H9 (cell line): ENCODE data around the gene TEK. TPM values are rescaled to one million over a fixed set of nuclear protein-coding genes. Genes with fewer than 3 reads are reported as not detected.

Experiments
- DNase-seq: peaks from one replicate; pipeline ENCODE4 v3.0.0-alpha.2; 2017
- H2AFZ ChIP-seq: one replicate; pipeline ENCODE4 v1.6.1; 2013; ENCODE audit warnings: mild to moderate bottlenecking, low read length, control low read depth, moderate library complexity
- H2AK5ac ChIP-seq: 2 replicates; pipeline ENCODE4 v1.6.1; 2013; ENCODE audit warnings: low read length, control low read depth, mixed read lengths; ENCODE audit not compliant: insufficient read length
- H2BK120ac ChIP-seq: one replicate; pipeline ENCODE4 v1.6.1; 2013; ENCODE audit warnings: low read depth, mild to moderate bottlenecking, low read length, control low read depth, inconsistent platforms; ENCODE audit not compliant: poor library complexity, severe bottlenecking
- H2BK12ac ChIP-seq: 2 replicates; pipeline ENCODE4 v1.6.1; 2013; ENCODE audit warnings: low read length, control low read depth, mixed read lengths, low read depth; ENCODE audit not compliant: insufficient read length
- H2BK15ac ChIP-seq: 2 replicates; pipeline ENCODE4 v1.6.1; 2013; ENCODE audit warnings: low read depth, low read length, control low read depth
- H2BK20ac ChIP-seq: one replicate; pipeline ENCODE4 v1.6.1; 2013; ENCODE audit warnings: low read depth, mild to moderate bottlenecking, low read length, control low read depth, inconsistent platforms; ENCODE audit not compliant: poor library complexity, severe bottlenecking
- H2BK5ac ChIP-seq: 2 replicates; pipeline ENCODE4 v1.6.1; 2013; ENCODE audit warnings: low read length, control low read depth, mixed read lengths; ENCODE audit not compliant: insufficient read length
- H3K14ac ChIP-seq: 2 replicates; pipeline ENCODE4 v1.6.1; 2013; ENCODE audit warnings: low read length, control low read depth; ENCODE audit not compliant: insufficient read depth
- H3K18ac ChIP-seq: 2 replicates; pipeline ENCODE4 v1.6.1; 2013; ENCODE audit warnings: low read depth, mild to moderate bottlenecking, mixed read lengths, low read length, control low read depth; ENCODE audit not compliant: insufficient read length
- H3K23ac ChIP-seq: 2 replicates; pipeline ENCODE4 v1.6.1; 2013; ENCODE audit warnings: low read length, control low read depth, mixed read lengths, low read depth; ENCODE audit not compliant: insufficient read length
- H3K23me2 ChIP-seq: 2 replicates; pipeline ENCODE4 v1.6.1; 2013; ENCODE audit warnings: low read depth, mild to moderate bottlenecking, mixed read lengths, low read length, control low read depth; ENCODE audit not compliant: insufficient read length, poor library complexity, severe bottlenecking
- H3K27ac ChIP-seq: 2 replicates; pipeline ENCODE4 v1.5.1; 2013; ENCODE audit warnings: low read length, control low read depth, mixed read lengths, low read depth; ENCODE audit not compliant: insufficient read length
- H3K27me3 ChIP-seq: 2 replicates; pipeline ENCODE4 v1.6.1; 2013; ENCODE audit warnings: low read length, control low read depth, inconsistent platforms; ENCODE audit not compliant: insufficient read depth
- H3K4ac ChIP-seq: 2 replicates; pipeline ENCODE4 v1.6.1; 2013; ENCODE audit warnings: low read depth, mild to moderate bottlenecking, control low read depth, inconsistent platforms, low read length, moderate library complexity
- H3K4me1 ChIP-seq: 2 replicates; pipeline ENCODE4 v1.6.1; 2013; ENCODE audit warnings: low read length, control low read depth, inconsistent platforms; ENCODE audit not compliant: insufficient read depth
- H3K4me2 ChIP-seq: 2 replicates; pipeline ENCODE4 v1.6.1; 2013; ENCODE audit warnings: low read length, control low read depth, mixed read lengths; ENCODE audit not compliant: insufficient read length, insufficient read depth
- H3K56ac ChIP-seq: 2 replicates; pipeline ENCODE4 v1.6.1; 2013; ENCODE audit warnings: low read depth, mild to moderate bottlenecking, mixed read lengths, low read length, control low read depth; ENCODE audit not compliant: insufficient read length
- H3K79me1 ChIP-seq: 2 replicates; pipeline ENCODE4 v1.6.1; 2013; ENCODE audit warnings: low read depth, mild to moderate bottlenecking, moderate library complexity, low read length, control low read depth, inconsistent platforms; ENCODE audit not compliant: insufficient read depth, poor library complexity, severe bottlenecking
- H3K79me2 ChIP-seq: 2 replicates; pipeline ENCODE4 v1.6.1; 2013; ENCODE audit warnings: low read length, control low read depth, inconsistent platforms; ENCODE audit not compliant: insufficient read depth
- H3K9ac ChIP-seq: 2 replicates; pipeline ENCODE4 v1.6.1; 2013; ENCODE audit warnings: low read length, control low read depth, mixed read lengths; ENCODE audit not compliant: insufficient read length; ENCODE audit errors: extremely low read depth
- H3K9me3 ChIP-seq: one replicate; pipeline ENCODE4 v1.6.1; 2013; ENCODE audit warnings: low read depth, low read length, inconsistent platforms; ENCODE audit not compliant: control insufficient read depth
- H3T11ph ChIP-seq: one replicate; pipeline ENCODE4 v1.6.1; 2013; ENCODE audit warnings: mild to moderate bottlenecking, low read length, control low read depth, inconsistent platforms
- H4K20me1 ChIP-seq: one replicate; pipeline ENCODE4 v1.6.1; 2013; ENCODE audit not compliant: control insufficient read depth, insufficient read length, insufficient read depth
- H4K5ac ChIP-seq: 2 replicates; pipeline ENCODE4 v1.6.1; 2013; ENCODE audit warnings: low read depth, mild to moderate bottlenecking, mixed read lengths, low read length, control low read depth; ENCODE audit not compliant: insufficient read length
- H4K8ac ChIP-seq: replicated peaks from 2 replicates; pipeline ENCODE4 v1.6.1; 2013; ENCODE audit warnings: low read length, control low read depth, mixed read lengths, low read depth; ENCODE audit not compliant: insufficient read length
- H4K91ac ChIP-seq: 2 replicates; pipeline ENCODE4 v1.6.1; 2013; ENCODE audit warnings: low read depth, mild to moderate bottlenecking, moderate library complexity, mixed read lengths, low read length, control low read depth; ENCODE audit not compliant: insufficient read length
- H3K27ac Mint-ChIP-seq, 3 experiments: 2 replicates in 2 of 3; 3 replicates in 1 of 3; pipeline ENCODE4 v1.8.0; 2020 to 2021; ENCODE audit warnings: mixed read lengths in 3 of 3, mild to moderate bottlenecking in 1 of 3, moderate library complexity in 1 of 3
- H3K27me3 Mint-ChIP-seq: 2 replicates; pipeline ENCODE4 v1.8.0; 2021; ENCODE audit warnings: low read depth, mild to moderate bottlenecking, moderate library complexity, mixed read lengths
- H3K36me3 Mint-ChIP-seq, 3 experiments: 2 replicates in 2 of 3; 3 replicates in 1 of 3; pipeline ENCODE4 v1.8.0; 2020 to 2021; ENCODE audit warnings: low read depth in 3 of 3, mixed read lengths in 3 of 3; ENCODE audit not compliant: insufficient read depth in 1 of 3
- H3K4me1 Mint-ChIP-seq, 2 experiments: 2 replicates each; pipeline ENCODE4 v1.8.0; 2020; ENCODE audit warnings: mixed read lengths in 2 of 2
- H3K4me3 Mint-ChIP-seq, 2 experiments: 2 replicates in 1 of 2; 3 replicates in 1 of 2; pipeline ENCODE4 v1.8.0; 2020 to 2021; ENCODE audit warnings: mild to moderate bottlenecking in 2 of 2, mixed read lengths in 2 of 2, moderate library complexity in 1 of 2
- H3K9me3 Mint-ChIP-seq, 2 experiments: 2 replicates in 1 of 2; 3 replicates in 1 of 2; pipeline ENCODE4 v1.8.0; 2020; ENCODE audit warnings: mild to moderate bottlenecking in 2 of 2, mixed read lengths in 2 of 2, moderate library complexity in 1 of 2
- CTCF ChIP-seq: fragments of 200-600 bp; sonication (generic); conservative IDR thresholded peaks from 3 replicates; pipeline ENCODE4 v1.8.0; 2021; ENCODE audit warnings: antibody characterized with exemption, mild to moderate bottlenecking
- WGBS: extraction: QIAGEN DNeasy Blood & Tissue Kit; methylation state at CpG from one replicate; pipeline ENCODE4 v1.1.7; 2013; ENCODE audit warnings: missing lambda C conversion rate, low lambda C conversion rate, mixed read lengths; ENCODE audit not compliant: insufficient read length; ENCODE audit errors: extremely low coverage; 5-methylcytosine and 5-hydroxymethylcytosine counted together
- total RNA-seq: library from RNA; stranded (reverse); gene quantifications from 2 replicates; pipeline ENCODE4 v1.2.1, GENCODE V29; 2021

TEK gene
- total RNA-seq, 1 experiment from 2014 or later = 1.8 TPM

- Histone ChIP-seq H4K20me1 (no peaks in the 10 kb centered on the region), H3K4me2 (no peak overlapping the region), H3K23me2 (no peaks in the 10 kb centered on the region), H3K79me2 (no peaks in the 10 kb centered on the region), H2BK120ac (no peak overlapping the region), H2BK20ac (no peak overlapping the region), H3K4me1 (no peaks in the 10 kb centered on the region), H2BK5ac (no peak overlapping the region), H2BK15ac (no peak overlapping the region), H2AK5ac (no peak overlapping the region), H3K56ac (no peak overlapping the region), H2AFZ (no peak overlapping the region), H3K27ac (no peak overlapping the region), H4K91ac (no peak overlapping the region), H3K27me3 (no peaks in the 10 kb centered on the region), H2BK12ac (no peak overlapping the region), H3K9me3 (no peaks in the 10 kb centered on the region), H3K23ac (no peak overlapping the region), H3K4ac (no peak overlapping the region), H3K18ac (no peak overlapping the region), H4K5ac (no peak overlapping the region), H3K79me1 (no peaks in the 10 kb centered on the region), H4K8ac (no peak overlapping the region), H3T11ph (no peak overlapping the region), H3K14ac (no peak overlapping the region), H3K9ac (no peak overlapping the region)
- no peak overlapping the region for H3K4me3 Mint-ChIP-seq
- H3K36me3 Mint-ChIP-seq = no peaks in the 10 kb centered on the region
- no peaks in the 10 kb centered on the region for H3K27me3 Mint-ChIP-seq
- WGBS = no CpG with 5 or more reads among the region's 10 CpGs
- 0 out of 4 replicates have a peak, but pooled peaks cover 0 to 3% of the 10 kb centered on the region in 2 experiments for H3K4me1 Mint-ChIP-seq
- H3K9me3 Mint-ChIP-seq = no peaks in the 10 kb centered on the region
- DNase-seq = no peak
- TF ChIP-seq CTCF = no peak
- peak overlapping the region in 2 of 3 experiments; percentile 45 to 79; a peak in 2 of 7 replicates for H3K27ac Mint-ChIP-seq
These were observed 83.4 kb downstream of the TEK start for GRCh38 chr9:27192291-27192960.
